ENCODE measurements around the gene C10orf105.

GRCh38 chr10:71679425-71679824 is 40.2 kb downstream of the C10orf105 start:
- TF ChIP-seq CTCF (conservative IDR thresholded peaks at IDR 0.05; ENCODE audit: low read length): no peak
- TF ChIP-seq EZH2phosphoT487 (IDR thresholded peaks at IDR 0.05; ENCODE audit: borderline replicate concordance, low read depth, low read length): no peak

Measured in OCI-LY7 (cell line).